HS-27A (cell line): ENCODE data around the gene VARS2.

Experiments
- DNase-seq: peaks from one replicate; pipeline ENCODE4 v3.0.0-alpha.2; 2012; ENCODE audit warnings: low read depth, missing footprints

Gene VARS2

DNA sequence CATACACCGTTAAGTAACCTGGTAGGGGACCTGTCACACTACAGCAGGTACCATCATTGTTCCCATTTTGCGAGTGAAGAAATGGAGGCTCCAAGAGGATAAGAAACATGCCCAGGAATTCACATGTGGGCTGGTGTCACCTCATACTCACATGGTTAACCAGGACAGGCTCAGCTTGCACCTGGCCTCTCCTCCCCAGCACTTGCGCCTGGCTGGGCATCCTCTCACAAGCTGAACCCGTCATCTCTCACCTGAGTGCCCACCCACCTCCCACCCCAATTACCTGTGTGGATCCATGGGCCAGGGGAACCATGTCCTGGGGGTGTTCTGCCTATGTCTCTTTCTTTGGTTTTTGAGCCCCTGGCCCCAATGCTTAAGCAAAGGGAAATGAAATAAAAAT is 16.5 kb downstream of the VARS2 start:
- no peak for DNase-seq

GRCh38 chr6:30931272-30931671 is 17.2 kb downstream of the VARS2 start:
- no peak for DNase-seq

- no peak for DNase-seq
Observed at GRCh38 chr6:30931969-30932645, 18.1 kb downstream of the VARS2 start, which contains the start of gene SFTA2. Gene SFTA2 (minus strand): TSS chr6:30932170. CDS start chr6:30932096, 74 bp downstream.

DNA sequence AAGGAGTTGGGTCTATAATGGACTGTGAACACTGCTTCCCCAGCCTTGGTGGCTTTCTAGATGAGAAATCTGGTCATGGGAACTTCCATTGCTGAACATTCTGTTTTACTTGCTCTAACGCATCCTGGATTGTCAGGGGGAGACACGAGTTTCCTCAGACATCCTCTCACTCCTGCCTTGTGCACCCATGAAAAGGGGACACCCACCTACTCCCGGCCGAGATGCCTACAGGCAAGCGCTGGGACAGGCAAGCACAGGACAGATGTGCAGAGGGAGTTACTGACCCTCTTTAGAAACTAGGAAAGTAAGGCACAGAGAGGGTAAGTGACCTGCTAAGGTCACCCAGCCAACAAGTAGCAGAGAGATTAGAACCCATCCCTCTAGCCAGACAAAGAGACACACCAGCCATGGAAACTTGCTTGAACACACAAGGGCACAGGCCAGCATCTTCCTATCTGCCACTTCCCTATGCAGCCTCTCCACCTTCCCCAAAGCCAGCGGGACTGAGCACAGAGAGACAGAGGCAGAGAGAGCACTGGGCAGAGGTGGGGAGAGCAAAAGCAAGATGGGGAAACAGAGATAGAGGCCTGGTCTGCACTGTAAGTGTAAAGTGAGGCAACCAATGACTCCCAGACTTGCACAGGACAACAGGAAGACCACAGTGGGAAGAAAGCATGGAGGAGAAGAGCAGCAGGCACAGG is 18.8 kb downstream of the VARS2 start:
- no peak for DNase-seq

DNA sequence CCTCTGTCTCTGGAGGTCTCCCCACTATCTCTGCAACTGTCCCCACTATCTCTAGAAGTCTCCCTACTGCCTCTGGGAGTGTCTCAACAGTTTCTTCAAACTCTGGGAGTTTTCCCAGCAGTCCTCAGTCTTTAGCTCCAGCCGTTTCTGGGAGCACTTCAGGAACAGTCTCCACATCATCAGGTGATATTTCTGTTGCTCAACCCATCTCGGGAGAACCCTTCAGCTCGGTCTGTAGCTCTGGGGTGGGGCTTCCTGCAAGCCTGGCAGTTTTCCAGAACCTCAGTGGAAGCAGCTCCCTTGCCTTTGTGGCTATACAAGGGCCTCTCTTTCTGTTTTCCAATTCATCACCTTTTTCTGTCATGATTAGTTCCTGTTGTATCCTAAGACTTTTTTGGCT is 21.0 kb downstream of the VARS2 start:
- DNase-seq, result no peak

- no peak for DNase-seq
Observed at GRCh38 chr6:30937265-30937664, 23.2 kb downstream of the VARS2 start.

- no peak for DNase-seq
Observed at GRCh38 chr6:30938730-30939129, 24.7 kb downstream of the VARS2 start.

- no peak for DNase-seq
Observed at GRCh38 chr6:30939473-30939872, 25.4 kb downstream of the VARS2 start.

DNA sequence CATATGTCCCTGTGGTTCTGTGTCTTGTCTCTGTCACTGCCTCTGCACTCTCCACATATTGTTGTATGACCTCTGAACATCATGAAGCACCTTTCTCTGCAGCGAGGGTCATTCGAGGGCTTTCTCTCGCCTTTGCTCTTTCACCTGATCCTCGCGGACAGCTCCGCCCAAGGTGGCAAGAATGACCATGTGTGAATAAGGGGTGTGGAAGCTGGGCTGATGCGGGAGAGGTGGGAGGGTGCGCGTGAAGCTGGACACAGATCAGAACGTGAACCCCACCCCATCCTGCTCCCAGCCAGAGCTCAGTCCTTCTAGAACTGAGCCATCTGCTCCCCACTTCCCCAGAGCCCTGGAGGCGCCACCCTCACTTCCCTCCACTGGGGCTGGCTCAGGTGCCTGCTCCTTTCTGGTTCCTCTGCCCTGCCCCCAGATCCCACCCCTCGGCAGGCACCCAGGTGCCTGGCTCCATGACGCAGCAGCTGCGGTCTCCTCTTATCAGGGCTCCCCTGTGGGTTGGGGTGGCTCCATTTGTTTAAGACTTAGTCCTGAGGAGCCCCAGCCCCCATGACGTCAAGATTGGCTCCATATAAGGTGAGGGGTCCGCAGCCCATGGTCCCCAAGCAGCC is 26.4 kb downstream of the VARS2 start, which contains the start of gene MUCL3:
Gene MUCL3, plus strand, starts transcription at position 613 of the 626 bp plus-strand sequence. CDS start 27 bp downstream, outside the sequence.
- no peak for DNase-seq

- DNase-seq, result peak; percentile 90
Observed at GRCh38 chr6:30942338-30943060, 28.5 kb downstream of the VARS2 start.

DNA sequence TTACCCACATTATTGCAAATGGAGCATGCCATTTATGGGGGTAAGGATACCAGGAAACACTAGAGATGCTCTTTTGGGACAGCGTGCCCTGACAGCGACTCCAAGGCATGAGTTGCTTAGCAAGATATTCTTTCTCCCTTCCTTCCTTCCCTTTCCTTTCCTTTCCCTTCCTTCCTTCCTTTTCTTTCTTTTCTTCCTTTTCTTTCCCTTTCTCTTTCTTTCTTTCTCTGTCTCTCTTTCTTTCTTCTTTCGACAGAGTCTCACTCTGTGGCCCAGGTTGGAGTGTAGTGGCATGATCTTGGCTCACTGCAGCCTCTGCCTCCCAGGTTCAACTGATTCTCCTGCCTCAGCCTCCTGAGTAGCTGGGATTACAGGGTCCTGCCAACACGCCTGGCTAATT is 30.0 kb downstream of the VARS2 start:
- no peak for DNase-seq

GRCh38 chr6:30945281-30945680 is 31.2 kb downstream of the VARS2 start:
- DNase-seq, result no peak

DNA sequence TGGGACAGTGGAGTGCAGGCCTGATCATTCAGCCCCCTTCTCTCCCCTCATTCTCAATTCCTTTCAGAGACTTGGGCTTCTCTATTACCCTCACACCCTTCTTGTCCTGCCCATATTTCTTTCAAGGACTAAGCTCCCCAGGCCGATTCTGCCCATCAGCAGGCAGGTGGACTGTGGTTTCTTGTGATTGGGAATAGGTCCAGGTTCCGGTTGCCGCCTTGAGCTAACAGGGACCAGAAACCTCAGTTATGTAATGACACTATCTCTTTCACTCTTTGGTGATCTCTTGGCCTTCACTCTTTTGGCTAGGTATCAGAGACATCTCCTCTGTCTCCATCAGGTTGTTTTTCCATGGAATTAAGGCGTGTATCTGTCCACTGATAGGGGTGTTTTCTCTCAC is 33.2 kb downstream of the VARS2 start:
- DNase-seq, result no peak

DNA sequence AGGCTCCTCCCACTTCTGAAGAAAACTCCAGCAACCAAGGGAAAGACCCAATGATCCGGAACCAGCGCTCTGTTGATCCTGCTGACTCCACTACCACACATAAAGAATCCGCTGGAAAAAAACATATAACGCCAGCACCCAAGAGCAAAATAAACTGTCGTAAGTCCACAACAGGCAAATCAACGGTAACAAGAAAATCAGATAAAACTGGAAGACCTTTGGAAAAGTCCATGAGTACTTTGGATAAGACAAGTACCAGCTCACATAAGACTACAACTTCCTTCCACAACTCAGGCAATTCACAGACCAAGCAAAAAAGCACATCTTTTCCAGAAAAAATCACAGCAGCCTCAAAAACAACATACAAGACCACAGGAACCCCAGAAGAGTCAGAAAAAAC is 34.8 kb downstream of the VARS2 start:
- DNase-seq, result no peak

GRCh38 chr6:30951907-30952469 is 38.0 kb downstream of the VARS2 start:
- no peak for DNase-seq

GRCh38 chr6:30954631-30955366 is 40.8 kb downstream of the VARS2 start:
- no peak for DNase-seq

DNA sequence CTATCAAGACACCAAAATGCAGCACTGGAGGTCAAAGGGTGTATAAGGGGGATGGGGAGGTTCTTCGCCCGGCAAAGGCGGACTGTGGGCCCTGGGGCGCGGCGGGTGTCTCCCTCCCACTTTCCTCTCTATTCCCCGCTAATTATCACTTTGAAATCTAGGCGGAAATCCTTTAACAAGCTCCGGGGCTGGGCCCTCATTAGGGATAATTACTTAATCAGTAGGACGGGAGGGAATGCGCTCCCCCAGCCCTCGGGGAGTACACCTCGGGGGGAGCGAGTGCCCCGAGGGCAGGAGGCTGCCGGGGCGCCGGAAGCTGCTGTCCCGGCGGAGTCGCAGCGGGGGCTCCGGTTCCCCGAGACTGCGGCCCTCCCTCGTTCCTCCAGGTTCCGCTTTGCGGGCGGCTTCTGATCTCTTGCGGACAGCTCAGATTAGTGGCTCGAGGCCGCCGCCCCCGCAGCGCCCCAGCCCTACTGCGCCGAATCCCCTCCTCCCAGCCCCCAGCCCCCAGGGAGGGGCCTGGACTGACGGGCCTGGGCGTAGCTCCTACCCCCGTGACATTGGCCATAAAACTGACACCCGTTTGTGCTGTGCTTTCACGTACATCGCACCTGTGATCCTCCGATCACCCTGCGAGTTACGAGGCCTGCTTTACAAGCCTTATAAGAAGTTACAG is 41.5 kb downstream of the VARS2 start:
- DNase-seq, result no peak

- no peak for DNase-seq
Observed at GRCh38 chr6:30957716-30958115, 43.7 kb downstream of the VARS2 start.

- no peak for DNase-seq
Observed at GRCh38 chr6:30960907-30961673, 47.1 kb downstream of the VARS2 start.

DNA sequence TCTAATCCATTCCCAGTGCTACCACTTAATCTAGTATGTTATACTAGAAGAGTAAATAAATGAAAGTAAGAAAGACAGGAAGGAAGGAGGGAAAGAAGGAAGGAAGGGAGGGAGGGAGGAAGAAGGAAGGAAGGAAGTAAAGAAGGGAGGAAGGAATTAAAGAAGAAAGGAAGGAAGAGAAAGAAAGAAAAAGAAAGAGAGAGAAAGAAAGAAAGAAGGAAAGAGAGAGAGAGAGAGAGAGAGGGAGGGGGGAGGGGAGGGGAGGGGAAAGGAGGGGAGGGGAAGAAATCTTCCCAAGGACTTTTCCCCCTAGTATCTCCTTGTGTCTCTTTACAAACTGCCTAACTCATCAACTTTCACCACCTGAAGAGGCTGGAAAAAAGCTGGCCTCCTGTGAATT is 48.7 kb downstream of the VARS2 start:
- no peak for DNase-seq
